Suppressor macrophage treated with lipopolysaccharide for 1 hour (primary cell): Measurements from ENCODE around the gene MTFR1L.
A peak's percentile ranks its signal among the peaks of the same experiment; 100 is the strongest.

Experiments
- DNase-seq, 3 donors: peaks; one replicate each; pipeline ENCODE4 v3.0.0-alpha.2; 2020 to 2022

MTFR1L gene

GRCh38 chr1:25863486-25864262 lies 43.9 kb downstream of the MTFR1L start:
- DNase-seq, result no peak

GRCh38 chr1:25864434-25864833 lies 44.7 kb downstream of the MTFR1L start:
- no peak for DNase-seq

- DNase-seq, result no peak
Measured at GRCh38 chr1:25866288-25866687, 46.5 kb downstream of the MTFR1L start.

GRCh38 chr1:25867210-25867991 lies 47.6 kb downstream of the MTFR1L start:
- DNase-seq, result no peak

GRCh38 chr1:25869909-25870606 lies 50.3 kb downstream of the MTFR1L start:
- peak in 1 of 3 donors; percentile 14 for DNase-seq

GRCh38 chr1:25870614-25871013 lies 50.9 kb downstream of the MTFR1L start:
- no peak for DNase-seq

GRCh38 chr1:25871086-25871703 lies 51.4 kb downstream of the MTFR1L start:
- peak in 2 of 3 donors; percentile 13 to 23 for DNase-seq

- no peak for DNase-seq
Measured at GRCh38 chr1:25871704-25872494, 52.1 kb downstream of the MTFR1L start.

GRCh38 chr1:25872713-25873112 lies 53.0 kb downstream of the MTFR1L start:
- DNase-seq, result peak in 1 of 3 donors; percentile 30

GRCh38 chr1:25873120-25873519 lies 53.4 kb downstream of the MTFR1L start:
- DNase-seq, result no peak

- DNase-seq, result no peak
Measured at GRCh38 chr1:25874209-25874608, 54.5 kb downstream of the MTFR1L start.

- no peak for DNase-seq
Measured at GRCh38 chr1:25874635-25875153, 54.9 kb downstream of the MTFR1L start.

- DNase-seq, result peak; percentile 47 to 84 (median 69)
Measured at GRCh38 chr1:25875154-25875855, 55.6 kb downstream of the MTFR1L start, which contains the start of gene PAQR7. Gene PAQR7 (minus strand): TSS chr1:25875708. CDS start chr1:25863839, 11,869 bp downstream.

- no peak for DNase-seq
Measured at GRCh38 chr1:25875856-25876692, 56.3 kb downstream of the MTFR1L start.

GRCh38 chr1:25876693-25877077 lies 56.9 kb downstream of the MTFR1L start:
- DNase-seq, result no peak

- DNase-seq, result no peak
Measured at GRCh38 chr1:25877155-25877554, 57.4 kb downstream of the MTFR1L start.

- no peak for DNase-seq
Measured at GRCh38 chr1:25878690-25879089, 58.9 kb downstream of the MTFR1L start.

GRCh38 chr1:25879675-25880074 lies 59.9 kb downstream of the MTFR1L start:
- no peak for DNase-seq

GRCh38 chr1:25880518-25880917 lies 60.8 kb downstream of the MTFR1L start:
- DNase-seq, result no peak

GRCh38 chr1:25881266-25881665 lies 61.5 kb downstream of the MTFR1L start:
- DNase-seq, result no peak
